Measurements from ENCODE around the gene GINS1. TPM values are rescaled to one million over a fixed set of nuclear protein-coding genes. Genes with fewer than 3 reads are reported as not detected.

The GINS1 gene
- total RNA-seq, 1 donor from 2014 or later, result 0.58 TPM

DNA sequence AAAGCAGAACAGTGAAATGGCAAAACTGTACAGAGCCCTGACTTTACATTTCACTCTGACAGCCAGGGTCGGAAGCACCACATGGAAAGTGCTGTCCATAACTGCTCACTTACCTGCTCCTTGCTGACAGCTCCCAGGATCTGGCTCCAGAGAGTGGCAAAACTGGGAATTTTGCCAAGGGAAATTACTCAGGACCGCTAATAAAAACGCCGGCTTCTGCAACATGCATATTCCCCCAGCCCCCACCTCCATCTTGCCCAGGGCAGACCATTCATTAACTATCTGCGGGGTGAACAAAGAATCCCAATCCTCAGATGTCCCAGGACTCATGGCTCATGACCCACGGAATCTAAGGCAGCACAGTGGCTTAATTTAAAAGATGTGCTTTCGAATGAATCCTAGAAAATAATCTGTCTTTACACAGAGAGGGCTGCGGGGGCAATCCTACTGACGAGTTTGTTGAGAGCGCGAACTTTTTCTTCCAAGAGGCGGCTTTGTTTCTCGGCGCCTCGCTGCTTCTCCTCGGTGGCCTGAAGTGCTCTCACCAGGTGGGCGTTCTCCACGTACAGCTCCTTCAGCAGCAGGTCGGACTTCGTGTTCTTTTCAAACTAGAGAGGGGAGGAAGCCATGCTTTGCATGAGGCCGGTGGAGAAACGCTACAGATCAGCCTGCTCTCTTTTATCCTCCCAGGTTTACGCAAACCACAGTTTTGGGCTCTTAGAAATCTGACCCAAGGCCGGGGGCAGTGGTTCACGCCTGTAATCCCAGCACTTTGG is 45.8 kb downstream of the GINS1 start:
- DNase-seq (ENCODE audit: low spot score) (no peak), ATAC-seq (no peak)

DNA sequence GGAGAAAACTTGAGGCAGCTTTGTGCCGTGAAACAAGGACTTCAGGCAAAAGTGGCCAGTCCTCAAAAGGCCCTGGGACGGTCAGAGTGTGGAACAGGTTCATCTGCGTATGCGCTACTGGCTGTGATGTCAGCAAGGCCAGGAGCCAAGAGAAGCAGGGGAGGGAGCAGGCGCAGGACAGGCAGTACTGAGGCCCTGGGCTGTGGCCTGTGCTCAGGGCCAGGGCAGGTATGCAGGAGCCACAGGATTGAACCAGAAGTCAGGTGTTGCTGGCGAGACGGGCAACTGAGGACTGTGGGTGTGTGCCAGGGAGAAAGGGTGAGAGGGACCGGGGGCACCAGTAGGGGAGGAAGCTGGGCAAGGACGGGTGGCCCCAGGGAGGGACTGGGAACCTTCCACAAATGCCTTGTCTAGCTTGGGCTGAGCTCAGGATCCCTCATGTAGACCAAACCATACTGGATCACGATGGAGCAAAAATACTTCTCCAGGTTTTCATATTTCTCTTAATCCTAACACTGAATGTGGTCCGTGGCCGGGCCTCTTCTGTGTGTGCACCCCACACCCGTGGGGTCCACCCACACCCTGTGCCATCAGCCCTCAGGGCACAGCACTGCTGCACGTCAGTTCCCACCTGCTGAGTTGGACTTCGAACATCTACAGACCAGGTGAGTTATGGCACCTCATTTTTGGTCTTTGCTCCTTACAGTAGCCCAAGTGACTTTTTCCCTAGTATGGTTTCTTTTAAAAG is 46.9 kb downstream of the GINS1 start:
- no peak for ATAC-seq

DNA sequence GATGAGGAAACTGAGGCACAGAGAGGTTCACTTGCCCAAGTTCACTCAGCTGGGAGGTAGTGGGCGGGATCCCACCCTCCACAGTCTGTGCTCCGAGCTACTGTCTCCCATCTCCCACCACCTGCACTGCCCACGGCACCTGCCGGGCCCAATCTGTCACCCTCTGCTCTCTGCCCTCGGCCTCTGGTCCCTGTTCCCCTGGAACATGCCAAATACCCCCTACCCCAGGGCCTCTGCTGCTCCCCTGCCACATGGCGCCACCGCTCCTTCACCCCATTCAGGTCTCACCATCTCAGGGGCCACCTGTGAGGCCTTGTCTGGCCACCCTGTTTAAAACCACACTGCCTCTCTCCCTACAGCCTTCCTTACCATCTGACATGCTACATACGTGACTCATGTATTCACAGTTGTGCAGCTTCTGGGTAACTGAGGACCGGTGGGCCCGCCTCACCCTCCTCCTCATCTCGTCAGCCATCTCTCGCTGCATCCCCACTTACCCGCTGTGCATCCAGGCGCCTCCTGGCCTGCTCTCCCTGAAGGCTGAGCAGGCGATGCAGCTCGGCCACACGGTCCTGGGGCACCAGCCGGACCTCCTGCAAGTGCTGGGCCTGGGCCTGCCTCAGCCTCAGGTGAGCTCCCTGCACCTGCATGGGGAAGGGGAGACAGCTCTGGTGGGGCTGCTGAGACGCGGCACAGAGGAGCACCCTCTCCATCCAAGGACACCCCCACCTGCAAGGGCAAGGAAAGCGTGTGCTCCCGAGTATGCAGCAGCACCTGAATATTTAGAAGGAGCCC is 50.6 kb downstream of the GINS1 start:
- no peak for DNase-seq (ENCODE audit: low spot score)
- no peak for ATAC-seq

More for the DNA sequence above, 46.9 kb downstream of the GINS1 start:
- DNase-seq (ENCODE audit: low spot score), result no peak

DNA sequence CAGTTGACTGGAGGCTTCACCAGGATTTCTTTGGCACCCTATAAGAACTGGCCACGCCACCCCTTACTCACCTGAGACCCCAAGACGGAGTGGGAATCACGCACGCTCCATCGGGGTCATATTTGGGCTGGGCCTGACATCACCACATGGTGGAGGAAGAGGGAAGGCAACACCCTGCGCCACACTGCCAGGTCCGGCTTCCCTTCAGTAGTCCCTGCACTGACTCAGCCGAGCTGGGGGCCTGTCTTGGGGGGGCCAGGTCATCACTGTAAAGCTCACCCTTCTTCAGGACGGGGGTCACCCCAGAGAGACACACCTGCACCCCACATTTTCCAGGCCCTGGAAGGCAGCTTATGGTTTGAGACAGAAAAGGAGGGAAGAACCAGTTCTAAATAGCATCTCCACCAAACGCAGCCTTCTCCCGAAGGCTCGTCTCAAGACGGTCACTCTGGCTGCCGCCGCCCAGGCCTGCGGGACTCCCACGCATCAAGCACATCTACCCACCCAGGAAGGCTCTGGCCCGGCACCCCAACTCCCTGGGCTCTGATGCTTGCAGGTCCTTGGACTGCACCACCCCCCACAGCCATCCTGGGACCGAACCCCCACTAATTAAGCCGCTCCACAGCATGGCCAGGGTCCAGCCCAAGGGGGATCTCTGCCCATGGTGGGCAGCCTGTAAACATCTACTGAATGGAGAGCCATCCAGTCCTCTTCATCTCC is 51.8 kb downstream of the GINS1 start:
- DNase-seq (ENCODE audit: low spot score) (no peak), ATAC-seq (no peak)

DNA sequence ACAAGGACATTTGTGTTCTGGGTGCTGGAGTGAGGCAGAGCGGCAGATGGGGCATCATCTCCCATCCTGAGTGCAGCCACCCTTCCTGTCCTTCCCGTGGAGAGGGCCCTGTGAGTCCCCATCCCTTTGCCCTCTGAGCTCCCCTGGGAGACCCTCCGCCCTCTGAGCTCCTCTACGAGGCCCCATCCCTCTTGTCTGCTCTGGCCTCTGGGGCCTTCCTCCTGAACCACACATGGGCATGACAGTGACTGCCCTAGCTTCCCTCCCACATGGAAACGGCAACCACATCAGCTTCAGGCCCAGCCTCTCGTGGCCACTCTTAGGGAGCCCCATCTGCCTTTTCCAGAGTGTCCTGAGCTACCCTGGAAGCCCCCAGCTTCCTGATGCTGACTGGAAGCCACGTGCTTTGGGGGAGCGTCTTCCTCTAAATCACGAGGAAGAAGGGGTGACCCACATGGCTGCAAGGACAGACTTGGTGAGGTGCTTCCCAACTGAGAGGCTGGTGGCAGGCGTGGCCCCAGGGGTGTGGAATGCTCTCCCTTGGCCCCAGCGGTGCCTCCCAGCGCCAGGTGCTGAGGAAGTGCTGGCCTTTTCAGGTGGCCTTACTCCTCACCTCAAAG is 52.6 kb downstream of the GINS1 start:
- ATAC-seq (no peak), DNase-seq (ENCODE audit: low spot score) (no peak)

DNA sequence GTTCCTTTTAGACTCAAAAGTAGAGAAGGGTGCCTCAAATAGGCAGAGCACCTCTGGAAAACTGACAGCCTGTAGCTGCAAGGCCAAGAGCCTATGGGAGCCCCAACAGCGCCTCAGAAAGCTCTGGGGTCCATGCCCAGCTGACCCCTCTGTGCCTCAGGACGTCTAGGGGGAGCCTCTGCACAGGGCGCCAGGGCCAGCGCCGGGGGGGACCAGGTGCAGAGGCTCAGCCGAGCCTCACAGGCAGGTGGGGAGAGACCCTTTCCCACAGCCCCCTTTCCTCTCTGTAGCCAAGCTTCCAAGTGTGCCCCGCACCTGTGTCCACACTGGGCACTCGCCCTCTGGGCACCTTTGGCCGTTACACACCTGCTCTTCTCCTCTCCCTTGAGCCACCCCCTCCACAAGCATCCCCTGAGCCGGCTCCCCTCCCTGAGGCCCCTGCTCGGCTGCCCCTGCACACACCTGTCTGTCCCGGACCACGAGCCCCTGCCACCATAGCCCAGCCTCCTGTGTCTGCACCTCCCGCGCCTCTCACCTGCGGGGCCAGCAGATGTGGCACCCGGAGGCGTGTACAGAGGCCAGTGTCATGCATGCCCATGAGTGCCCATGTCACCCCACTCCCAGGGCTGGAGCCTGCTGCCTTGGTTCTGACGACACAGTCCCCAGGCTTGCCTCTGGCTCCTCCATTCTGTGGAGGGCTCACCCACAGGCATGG is 53.2 kb downstream of the GINS1 start:
- ATAC-seq, result no peak
- no peak for DNase-seq (ENCODE audit: low spot score)

DNA sequence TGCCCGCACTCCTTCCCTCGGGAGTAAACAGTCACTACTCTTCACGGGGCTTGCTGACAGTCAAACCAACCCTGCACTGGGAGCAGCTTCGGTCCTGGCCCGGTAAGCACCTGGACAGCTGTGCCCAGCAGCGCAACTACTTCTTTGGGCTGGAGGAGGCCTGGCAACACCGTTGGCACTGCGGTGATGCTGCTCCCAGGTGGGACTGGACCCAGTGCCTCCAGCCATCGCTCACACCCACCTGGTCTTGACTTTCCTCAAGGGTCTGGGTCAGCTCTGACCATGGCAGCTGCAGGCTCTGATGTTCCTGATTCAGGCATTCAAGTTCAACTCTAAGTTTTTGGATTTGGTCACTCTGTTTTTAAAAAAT is 53.8 kb downstream of the GINS1 start:
- ATAC-seq, result no peak
- DNase-seq (ENCODE audit: low spot score), result no peak

DNA sequence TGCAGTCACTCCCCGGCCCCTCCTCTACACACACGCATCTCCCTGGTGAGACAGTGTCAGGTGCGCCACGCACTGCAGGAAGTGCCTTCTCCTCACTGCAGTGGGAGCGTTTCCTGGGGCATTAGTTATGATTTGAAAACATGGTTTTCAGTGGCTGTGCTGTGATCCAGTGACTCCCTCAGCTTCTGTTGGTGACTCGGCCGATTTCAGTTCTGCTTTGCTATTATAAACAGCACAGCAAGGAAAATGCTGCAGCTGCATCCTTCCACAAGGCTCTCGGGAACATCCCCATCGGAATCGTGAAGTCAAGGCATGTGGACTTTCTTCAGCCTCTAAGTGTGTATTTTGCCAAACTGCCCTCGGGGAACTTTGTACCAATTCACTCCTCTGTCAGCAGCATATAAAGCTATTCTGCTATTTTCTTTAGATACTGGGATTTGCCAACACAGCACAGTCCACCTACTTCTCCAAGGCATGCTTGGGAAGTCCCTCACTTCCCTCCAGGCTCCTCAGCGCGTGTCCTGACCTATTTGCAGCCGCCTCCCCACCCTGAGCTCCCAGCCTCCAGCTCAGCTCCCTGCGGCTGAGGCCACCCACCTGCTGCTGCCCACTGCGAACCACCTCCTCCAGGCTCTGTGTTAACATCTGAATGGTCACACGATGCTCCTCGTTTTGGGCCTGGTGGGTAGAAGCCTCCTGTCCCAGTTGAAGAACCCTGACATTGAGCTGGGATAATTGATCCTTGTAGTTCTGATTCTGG is 54.5 kb downstream of the GINS1 start:
- ATAC-seq (no peak), DNase-seq (ENCODE audit: low spot score) (no peak)

DNA sequence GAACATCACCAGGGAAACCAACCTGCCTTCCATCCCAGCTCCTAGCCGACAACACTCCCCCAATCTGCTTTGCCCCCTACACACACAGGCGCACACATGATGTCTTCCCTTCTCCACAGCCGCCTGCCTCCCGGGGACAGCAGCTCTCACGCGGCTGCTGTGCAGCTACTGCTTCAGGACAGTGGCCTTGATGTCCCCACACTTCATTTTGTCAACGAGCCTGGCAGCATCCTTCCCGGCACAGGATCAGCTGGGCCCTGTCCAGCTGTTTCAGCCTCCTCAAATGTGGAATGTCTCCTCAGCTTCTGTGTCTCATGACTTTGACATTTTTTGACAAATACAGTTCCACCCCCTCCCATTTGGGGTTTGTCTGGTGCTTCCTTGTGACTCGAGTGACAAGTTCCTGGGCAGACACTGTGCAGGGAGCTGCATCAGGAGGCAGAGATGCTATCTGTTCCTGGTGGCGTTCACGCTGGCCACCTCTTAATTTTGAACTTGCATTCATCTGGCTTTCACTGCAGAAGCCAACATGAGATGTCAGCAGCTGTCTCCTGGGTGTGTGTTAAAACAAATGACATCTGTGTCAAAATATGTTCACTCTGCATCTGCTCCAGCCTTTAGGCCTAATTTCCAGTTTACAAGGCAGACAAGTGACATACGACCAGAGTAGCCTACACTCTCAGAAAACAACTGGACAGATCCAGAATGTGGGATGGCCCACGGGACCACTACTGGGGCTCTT is 57.2 kb downstream of the GINS1 start:
- ATAC-seq (no peak), DNase-seq (ENCODE audit: low spot score) (no peak)

DNA sequence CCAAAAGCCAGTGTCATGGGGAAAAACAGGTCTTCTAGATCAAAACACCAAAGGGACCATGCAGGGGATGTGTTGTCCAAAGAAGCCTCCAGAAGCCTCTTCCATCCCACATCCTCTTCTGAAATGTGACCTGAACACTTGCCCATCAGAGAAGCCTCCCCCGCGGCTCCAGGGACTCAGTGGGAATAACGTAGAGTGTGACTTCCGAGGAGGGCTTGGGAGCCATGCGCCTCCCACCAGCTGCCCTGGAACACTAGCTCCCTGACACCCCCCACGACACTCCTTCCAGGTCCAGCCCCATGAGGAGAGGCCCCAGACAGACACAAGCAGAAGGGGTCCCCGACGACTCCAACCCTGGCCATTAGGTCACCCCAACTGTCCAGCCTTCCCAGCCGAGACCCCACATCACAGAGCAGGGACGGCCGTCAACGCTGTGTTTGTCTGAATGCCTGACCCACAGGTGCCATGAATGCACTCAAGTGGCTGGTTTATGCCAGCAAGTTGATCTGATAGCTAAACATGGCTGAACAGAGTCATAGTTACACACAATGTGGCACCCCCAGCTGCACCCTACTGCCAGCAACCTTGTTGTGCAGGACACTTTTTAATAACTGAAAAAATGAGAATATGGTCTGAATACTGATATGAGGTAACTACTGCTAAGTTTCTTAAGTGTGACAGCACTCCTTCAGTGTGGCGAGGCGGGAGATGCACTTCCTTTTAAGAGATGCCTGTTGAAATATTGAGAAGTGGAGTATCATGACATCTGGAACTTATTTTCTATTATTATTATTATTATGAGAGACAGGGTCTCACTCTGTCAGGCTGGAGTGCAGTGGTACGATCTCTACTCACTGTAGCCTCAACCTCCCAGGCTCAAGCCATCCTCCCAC is 58.0 kb downstream of the GINS1 start:
- no peak for DNase-seq (ENCODE audit: low spot score)
- no peak for ATAC-seq

DNA sequence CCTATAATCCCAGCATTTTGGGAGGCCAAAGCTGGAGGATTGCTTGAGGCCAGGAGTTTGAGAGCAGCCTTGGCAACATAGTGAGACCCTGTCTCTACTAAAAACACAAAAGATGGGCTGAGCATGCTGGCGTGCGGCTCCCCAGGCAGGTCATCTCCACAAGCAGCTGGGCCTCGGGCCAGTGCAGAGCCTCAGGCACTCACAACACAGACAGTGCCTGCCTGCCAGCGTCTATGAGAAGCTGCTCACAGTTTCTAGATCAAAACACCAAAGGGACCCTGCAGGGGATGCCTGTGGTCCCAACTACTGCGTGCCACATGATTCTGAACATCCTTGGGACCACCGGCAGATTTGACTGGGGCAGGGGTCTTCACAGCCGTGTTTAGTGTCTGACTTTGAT is 59.4 kb downstream of the GINS1 start:
- ATAC-seq (no peak), DNase-seq (ENCODE audit: low spot score) (no peak)

DNA sequence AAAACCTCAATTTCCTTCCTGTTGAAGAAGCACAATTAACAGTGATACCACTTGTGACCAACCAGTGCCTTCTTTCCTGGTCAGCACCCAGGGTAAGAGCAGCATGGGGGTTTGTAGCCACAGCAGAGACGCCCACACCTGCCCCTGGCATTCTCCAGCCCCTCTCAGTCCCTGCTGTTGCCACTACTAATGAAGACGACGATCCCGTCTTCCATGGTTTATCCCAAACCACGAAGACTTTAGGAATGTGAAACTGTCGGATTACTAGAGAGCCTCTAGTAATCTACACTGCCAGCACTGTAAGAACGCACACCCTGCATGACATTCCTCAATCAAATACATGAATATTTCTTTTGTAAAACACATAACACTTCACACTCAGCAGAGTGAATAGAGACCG is 60.0 kb downstream of the GINS1 start:
- ATAC-seq, result no peak
- no peak for DNase-seq (ENCODE audit: low spot score)

DNA sequence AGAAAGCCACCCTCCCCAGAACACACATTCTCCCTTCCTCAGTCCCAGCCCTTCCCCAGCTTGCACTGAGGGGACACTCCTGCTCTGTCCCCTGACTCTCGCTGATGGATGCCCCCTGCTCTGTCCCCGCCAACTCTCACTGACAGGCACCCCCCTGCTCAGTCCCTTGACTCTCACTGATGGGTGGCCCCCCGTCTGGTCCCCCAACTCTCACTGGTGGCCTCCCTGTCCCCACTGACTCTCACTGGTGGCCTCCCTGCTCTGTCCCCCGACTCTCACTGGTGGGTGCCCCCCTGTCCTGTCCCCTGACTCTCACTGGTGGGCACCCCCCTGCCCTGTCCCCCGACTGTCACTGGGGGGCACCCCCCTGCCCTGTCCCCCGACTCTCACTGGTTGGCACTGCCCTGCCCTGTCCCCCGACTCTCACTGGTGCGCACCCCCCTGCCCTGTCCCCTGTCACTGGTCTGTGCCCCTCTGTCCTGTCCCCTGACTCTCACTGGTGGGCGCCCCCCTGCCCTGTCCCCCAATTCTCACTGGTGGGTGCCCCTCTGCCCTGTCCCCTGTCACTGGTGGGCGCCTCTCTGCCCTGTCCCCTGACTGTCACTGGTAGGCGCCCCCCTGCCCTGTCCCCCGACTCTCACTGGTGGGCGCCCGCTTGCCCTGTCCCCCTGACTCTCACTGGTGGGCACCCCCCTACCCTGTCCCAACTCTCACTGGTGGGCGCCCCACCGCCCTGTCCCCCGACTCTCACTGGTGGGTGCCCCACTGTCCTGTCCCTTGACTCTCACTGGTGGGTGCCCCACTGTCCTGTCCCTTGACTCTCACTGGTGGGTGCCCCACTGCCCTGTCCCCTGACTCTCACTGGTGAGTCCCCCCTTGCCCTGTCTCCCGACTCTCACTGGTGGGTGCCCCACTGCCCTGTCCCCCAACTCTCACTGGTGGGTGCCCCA is 60.9 kb downstream of the GINS1 start:
- no peak for ATAC-seq
- no peak for DNase-seq (ENCODE audit: low spot score)

DNA sequence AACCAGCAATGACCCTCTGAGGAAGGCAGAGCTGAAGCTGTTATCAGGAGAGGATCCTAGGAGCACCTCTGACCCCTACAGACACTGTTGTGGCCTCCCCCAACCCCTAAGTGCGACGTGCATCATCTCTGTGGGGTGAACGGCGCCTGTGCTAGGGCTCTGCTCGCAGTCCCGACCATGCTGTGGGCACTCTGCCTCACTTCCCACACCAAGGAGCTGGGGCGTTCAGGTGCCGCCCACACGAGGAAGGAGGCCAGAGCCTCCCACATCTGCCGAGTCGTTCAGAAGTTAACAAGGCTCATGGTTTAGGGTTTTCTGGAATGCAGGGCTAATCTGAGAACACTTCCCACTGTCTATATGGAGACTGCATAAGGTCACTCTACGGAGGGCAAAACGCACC is 62.1 kb downstream of the GINS1 start:
- ATAC-seq (no peak), DNase-seq (ENCODE audit: low spot score) (no peak)

DNA sequence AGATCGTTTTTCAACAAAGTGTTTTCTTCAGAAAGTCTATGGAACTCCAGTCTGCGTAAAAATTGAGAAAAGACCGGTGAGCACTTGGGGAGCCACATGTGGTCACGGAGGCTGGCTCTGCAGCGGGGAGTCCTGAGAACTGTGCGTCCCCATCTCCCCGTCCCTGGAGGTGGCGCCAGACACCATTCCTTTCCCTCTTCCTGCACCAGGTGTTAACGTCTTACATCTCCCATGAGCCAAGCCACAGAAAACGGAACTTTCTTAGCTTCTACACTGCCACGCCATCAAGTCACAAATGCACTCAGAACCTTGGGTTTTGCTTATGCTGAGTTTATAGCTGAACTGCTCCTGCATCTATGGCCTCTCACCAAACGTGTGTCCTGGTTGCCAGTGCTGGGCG is 62.6 kb downstream of the GINS1 start:
- DNase-seq (ENCODE audit: low spot score), result no peak
- peak; percentile 72 for ATAC-seq

DNA sequence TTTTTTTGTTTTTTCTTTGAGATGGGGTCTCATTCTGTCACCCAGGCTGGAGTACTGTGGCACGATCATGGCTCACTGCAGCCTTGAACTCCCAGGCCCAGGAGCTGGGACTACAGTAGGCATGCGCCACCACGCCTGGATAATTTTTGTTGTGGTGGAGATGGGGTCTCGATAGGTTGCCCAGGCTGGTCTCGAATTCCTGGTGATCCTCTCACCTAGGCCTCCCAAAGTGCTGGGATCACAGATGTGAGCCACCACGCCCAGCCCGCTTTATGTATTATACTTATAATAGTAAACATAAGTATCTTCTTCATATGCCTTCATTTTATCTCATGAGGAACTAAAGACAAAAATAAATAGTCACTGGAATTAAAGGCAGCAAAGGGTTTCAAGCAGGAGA is 63.5 kb downstream of the GINS1 start:
- DNase-seq (ENCODE audit: low spot score), result no peak
- ATAC-seq, result no peak
